Heart right ventricle (tissue), 16 donors: Measurements from ENCODE around the gene LYAR. TPM values are rescaled to one million over a fixed set of nuclear protein-coding genes. Genes with fewer than 3 reads are reported as not detected.

Experiments
- ATAC-seq, 8 donors: fragments of 200-7000 bp; cut with Tn5 transposase; one replicate each; pipeline ENCODE4 v1.9.1; 2020; ENCODE audit warnings: mild to moderate bottlenecking in 8 of 8, moderate library complexity in 8 of 8, moderate number of reproducible peaks in 1 of 8
- DNase-seq, 2 donors: peaks; one replicate each; pipeline ENCODE4 v3.0.0-alpha.2; 2020
- H3K27ac ChIP-seq, 10 donors: fragments of 200-600 bp; sonication (generic) in 2 of 10; one replicate each; pipeline versions ENCODE4 v1.5.0 to v1.8.0; 2020 to 2022; ENCODE audit warnings: mild to moderate bottlenecking in 3 of 10
- H3K27me3 ChIP-seq, 7 donors: fragments of 200-600 bp; one replicate each; pipeline ENCODE4 v1.8.0; 2021 to 2022; ENCODE audit warnings: mild to moderate bottlenecking in 2 of 7
- H3K36me3 ChIP-seq, 9 donors: fragments of 200-600 bp; sonication (generic) in 1 of 9; one replicate each; pipeline versions ENCODE4 v1.5.0 to v1.8.0; 2020 to 2022; ENCODE audit warnings: mild to moderate bottlenecking in 2 of 9
- H3K4me1 ChIP-seq, 9 donors: fragments of 200-600 bp; sonication (generic) in 1 of 9; one replicate each; pipeline versions ENCODE4 v1.5.0 to v1.8.0; 2020 to 2022; ENCODE audit warnings: mild to moderate bottlenecking in 4 of 9
- H3K4me3 ChIP-seq, 10 donors: fragments of 200-600 bp; sonication (generic) in 2 of 10; one replicate each; pipeline versions ENCODE4 v1.5.0 to v1.8.0; 2020 to 2022; ENCODE audit warnings: mild to moderate bottlenecking in 7 of 10, moderate library complexity in 2 of 10
- H3K9me3 ChIP-seq, 11 donors: fragments of 200-600 bp in 10 of 11; sonication (generic) in 2 of 11; one replicate each; pipeline versions ENCODE4 v1.5.0 to v1.8.0; 2013 to 2022; ENCODE audit warnings: mild to moderate bottlenecking in 2 of 11, control low read depth in 1 of 11, moderate library complexity in 1 of 11
- WGBS, 2 donors: extraction: QIAGEN DNeasy Blood & Tissue Kit; methylation state at CpG; one replicate each; pipeline ENCODE4 v1.1.7; 2013; ENCODE audit warnings: inconsistent platforms in 1 of 2; 5-methylcytosine and 5-hydroxymethylcytosine counted together
- intact Hi-C, 10 donors: fragments of 100-400 bp; cut with DNase I; formaldehyde crosslinking; loops; one replicate each; pipeline versions ENCODE4 v1.11.1 to v1.14.2; 2022
- polyA plus RNA-seq, 2 donors: library from polyadenylated mRNA; stranded (reverse); fragments of 200-250 nt; gene quantifications; one replicate each; pipeline ENCODE4 v1.2.3, GENCODE V29; 2013
- total RNA-seq, 10 donors: library from RNA; stranded (reverse); fragmentation: NEBNext Ultra II Directional in 3 of 10; extraction: Animal tissue kit (Norgen Biotek cat#: 25700) in 3 of 10; gene quantifications; one replicate each; pipeline versions ENCODE4 v1.2.1 to v1.2.4, GENCODE V29; 2021 to 2023
- TF ChIP-seq, protein P1 (sequence below), 9 donors: fragments of 200-600 bp; sonication (generic) in 2 of 9; IDR thresholded peaks; one replicate each; pipeline versions ENCODE4 v1.5.0 to v1.8.0; 2021 to 2022; ENCODE audit warnings: antibody characterized with exemption in 9 of 9, mild to moderate bottlenecking in 5 of 9, moderate library complexity in 1 of 9
- donor health status: Arrhythmogenic right ventricular cardiomyopathy.
- donor health status: ischemic (EF 13 %, LVEDD 7.1; RV severe dilation, severe dysfunction).
- donor health status: healthy with polysubstance abuse.
- donor health status: DM: no; HTN: yes; CAD: no.
- donor health status: DM: no; HTN: no; CAD: no.
- donor health status: ischemic (EF 25% LVEDD 6.9; RV normal size, moderate dysfunction).
- donor health status: ischemic (EF 25% LVEDD 5.7; RV mildly dilated, moderate dysfunction).
- donor health status: healthy.
- donor health status: DM: yes; HTN: yes; CAD: no.
- donor health status: Ischemic cardiomyopathy.
- donor health status: ischemic (EF 35%, LVEDD 5.7; RV mildly dilated, moderate dysfunction).
- donor health status: nonischemic (EF 11% LVEDD 7.7; RV severe dilation, severe dysfunction).
- donor health status: DM: yes; HTN: yes; CAD: no.
- donor health status: PGD.
- donor health status: ischemic (EF 29% LVEDD 5.4; RV normal size, mild dysfunction).
- donor health status: nonischemic (EF 23%, LVEDD 6.1; RV moderate dilation, normal function).

LYAR gene
- total and polyA plus RNA-seq, 12 donors = 7.6 to 20.6 (median 12.6) TPM

- DNase-seq (no peak), ATAC-seq (no peak)
- Histone ChIP-seq H3K36me3 (peaks cover 0 to 39% (median 13%) of the 10 kb centered on the region in 9 donors), H3K9me3 (peaks cover 0 to 22% (median 13%) of the 10 kb centered on the region in 11 donors), H3K4me1 (no peaks in the 10 kb centered on the region), H3K27me3 (peaks cover 0 to 16% (median 5%) of the 10 kb centered on the region in 7 donors), H3K27ac (no peak overlapping the region), H3K4me3 (no peak overlapping the region)
- TF ChIP-seq, protein P1, sequence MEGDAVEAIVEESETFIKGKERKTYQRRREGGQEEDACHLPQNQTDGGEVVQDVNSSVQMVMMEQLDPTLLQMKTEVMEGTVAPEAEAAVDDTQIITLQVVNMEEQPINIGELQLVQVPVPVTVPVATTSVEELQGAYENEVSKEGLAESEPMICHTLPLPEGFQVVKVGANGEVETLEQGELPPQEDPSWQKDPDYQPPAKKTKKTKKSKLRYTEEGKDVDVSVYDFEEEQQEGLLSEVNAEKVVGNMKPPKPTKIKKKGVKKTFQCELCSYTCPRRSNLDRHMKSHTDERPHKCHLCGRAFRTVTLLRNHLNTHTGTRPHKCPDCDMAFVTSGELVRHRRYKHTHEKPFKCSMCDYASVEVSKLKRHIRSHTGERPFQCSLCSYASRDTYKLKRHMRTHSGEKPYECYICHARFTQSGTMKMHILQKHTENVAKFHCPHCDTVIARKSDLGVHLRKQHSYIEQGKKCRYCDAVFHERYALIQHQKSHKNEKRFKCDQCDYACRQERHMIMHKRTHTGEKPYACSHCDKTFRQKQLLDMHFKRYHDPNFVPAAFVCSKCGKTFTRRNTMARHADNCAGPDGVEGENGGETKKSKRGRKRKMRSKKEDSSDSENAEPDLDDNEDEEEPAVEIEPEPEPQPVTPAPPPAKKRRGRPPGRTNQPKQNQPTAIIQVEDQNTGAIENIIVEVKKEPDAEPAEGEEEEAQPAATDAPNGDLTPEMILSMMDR (IDR thresholded peaks at IDR 0.05) = no peak
- WGBS, 2 donors = 99 to 100% methylated on average over 2 of the region's 2 CpGs
- intact Hi-C loops = no loop called here
Measured at GRCh38 chr4:4233610-4234009, 56.3 kb downstream of the LYAR start.

GRCh38 chr4:4228356-4228668 lies 61.6 kb downstream of the LYAR start:
- no peak overlapping the region for H3K27ac ChIP-seq
- TF ChIP-seq, protein P1 (IDR thresholded peaks at IDR 0.05) = no peak
- H3K9me3 ChIP-seq = peaks cover 0 to 9% (median 7%) of the 10 kb centered on the region in 11 donors
- ATAC-seq (no peak), DNase-seq (no peak)
- no peak overlapping the region for H3K4me3 ChIP-seq
- H3K36me3 ChIP-seq = no peaks in the 10 kb centered on the region
- intact Hi-C loops = no loop called here
- 65 to 73% methylated on average over 1 of the region's 1 CpG for WGBS, 2 donors
- peaks cover 0 to 3% (median 0%) of the 10 kb centered on the region in 9 donors for H3K4me1 ChIP-seq
- H3K27me3 ChIP-seq = peaks cover 9 to 67% (median 56%) of the 10 kb centered on the region in 7 donors

GRCh38 chr4:4227510-4228355 lies 62.2 kb downstream of the LYAR start:
- H3K4me1 ChIP-seq = peaks cover 0 to 3% (median 0%) of the 10 kb centered on the region in 9 donors
- peaks cover 0 to 4% (median 2%) of the 10 kb centered on the region in 11 donors for H3K9me3 ChIP-seq
- ATAC-seq (no peak), DNase-seq (no peak)
- 7 to 8% methylated on average over 49 to 51 of the region's 51 CpGs for WGBS, 2 donors
- H3K27ac ChIP-seq = no peak overlapping the region
- intact Hi-C loops = no loop called here
- TF ChIP-seq, protein P1 (IDR thresholded peaks at IDR 0.05) = no peak
- H3K4me3 ChIP-seq = no peak overlapping the region
- H3K36me3 ChIP-seq = no peaks in the 10 kb centered on the region
- H3K27me3 ChIP-seq = peaks cover 9 to 71% (median 62%) of the 10 kb centered on the region in 7 donors

DNA sequence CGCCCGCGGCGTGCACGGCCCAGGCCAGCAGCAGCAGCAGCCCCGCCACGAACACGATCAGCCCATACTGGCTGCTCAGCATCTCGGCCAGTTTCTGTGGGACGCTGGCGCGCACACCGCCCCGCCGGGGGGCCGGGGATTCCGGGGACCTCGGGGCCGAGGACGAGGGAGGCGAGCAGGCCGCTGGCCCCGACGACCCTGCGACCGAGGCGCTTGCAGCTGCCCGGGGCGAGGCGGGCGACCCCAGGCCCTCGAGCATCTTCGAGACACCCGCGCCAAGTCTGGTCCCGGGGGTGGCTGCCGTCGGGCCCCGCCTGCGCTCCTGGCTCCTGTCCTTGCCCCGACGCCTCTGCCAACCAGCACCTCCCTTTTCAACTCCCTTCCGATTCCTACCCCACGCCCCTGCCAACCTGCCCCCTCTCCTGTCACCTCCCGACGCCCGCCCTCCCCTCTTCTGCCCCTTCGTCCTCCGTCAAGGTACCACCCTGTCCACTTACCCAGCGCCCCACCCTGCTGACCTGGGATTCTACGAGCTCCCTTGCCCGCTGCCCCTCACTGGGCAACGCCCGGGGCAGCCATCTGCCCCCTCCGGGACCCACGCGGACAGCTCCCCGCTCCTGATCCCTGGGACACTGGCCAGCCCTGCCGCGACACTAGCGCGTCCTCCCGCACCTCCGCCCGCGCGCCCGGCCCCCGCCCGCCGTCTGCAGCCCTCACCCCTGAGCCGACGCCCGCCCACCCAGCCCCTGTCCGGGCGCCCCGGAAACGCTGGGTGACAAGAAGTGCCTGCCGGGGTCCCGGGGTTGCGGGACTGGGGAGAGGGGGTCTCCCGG lies 63.1 kb downstream of the LYAR start, which contains the start of gene OTOP1:
TSS of gene OTOP1 (minus strand) at position 324 of the 833 bp plus-strand sequence. CDS start at position 259, 65 bp downstream.
- WGBS, 2 donors = 9 to 13% methylated on average over 71 to 82 of the region's 82 CpGs
- intact Hi-C loops = no loop called here
- DNase-seq (no peak), ATAC-seq (no peak)
- Histone ChIP-seq H3K9me3 (no peaks in the 10 kb centered on the region), H3K36me3 (no peaks in the 10 kb centered on the region), H3K27ac (no peak within 1 kb of the TSS), H3K4me3 (no peak within 1 kb of the TSS), H3K4me1 (peaks cover 0 to 3% (median 0%) of the 10 kb centered on the region in 9 donors), H3K27me3 (peaks cover 9 to 80% (median 65%) of the 10 kb centered on the region in 7 donors)
- TF ChIP-seq, protein P1 (IDR thresholded peaks at IDR 0.05) = no peak
